GM13977 (cell line): ENCODE results near the gene DDX1.

ENCODE experiments used
- DNase-seq: peaks from one replicate; pipeline ENCODE4 v3.0.0; 2012; ENCODE audit warnings: low spot score
- in situ Hi-C: fragments of 300-500 bp; cut with MboI; formaldehyde crosslinking; loops from one replicate; pipeline ENCODE4 v1.12.0; 2022; ENCODE audit warnings: low sequenced_read_pairs, low pct_unique_long_range_greater_than_20kb, mixed read lengths, inconsistent platforms; ENCODE audit not compliant: unreplicated experiment
- TF ChIP-seq, protein P1 (sequence below): IDR thresholded peaks from 2 replicates; pipeline ENCODE4 v1.5.1; 2012; ENCODE audit warnings: mild to moderate bottlenecking, control low read depth; ENCODE audit not compliant: insufficient read depth; ENCODE audit errors: extremely low read depth, missing control alignments

The DDX1 gene

GRCh38 chr2:15636972-15637785 is 45.5 kb downstream of the DDX1 start:
- in situ Hi-C loops = loop anchor here (25.0 kb wide), 1 partner anchor 300 kb away; the partner anchor contains the start of gene MYCN
- DNase-seq = peak; percentile 51
- TF ChIP-seq, protein P1, sequence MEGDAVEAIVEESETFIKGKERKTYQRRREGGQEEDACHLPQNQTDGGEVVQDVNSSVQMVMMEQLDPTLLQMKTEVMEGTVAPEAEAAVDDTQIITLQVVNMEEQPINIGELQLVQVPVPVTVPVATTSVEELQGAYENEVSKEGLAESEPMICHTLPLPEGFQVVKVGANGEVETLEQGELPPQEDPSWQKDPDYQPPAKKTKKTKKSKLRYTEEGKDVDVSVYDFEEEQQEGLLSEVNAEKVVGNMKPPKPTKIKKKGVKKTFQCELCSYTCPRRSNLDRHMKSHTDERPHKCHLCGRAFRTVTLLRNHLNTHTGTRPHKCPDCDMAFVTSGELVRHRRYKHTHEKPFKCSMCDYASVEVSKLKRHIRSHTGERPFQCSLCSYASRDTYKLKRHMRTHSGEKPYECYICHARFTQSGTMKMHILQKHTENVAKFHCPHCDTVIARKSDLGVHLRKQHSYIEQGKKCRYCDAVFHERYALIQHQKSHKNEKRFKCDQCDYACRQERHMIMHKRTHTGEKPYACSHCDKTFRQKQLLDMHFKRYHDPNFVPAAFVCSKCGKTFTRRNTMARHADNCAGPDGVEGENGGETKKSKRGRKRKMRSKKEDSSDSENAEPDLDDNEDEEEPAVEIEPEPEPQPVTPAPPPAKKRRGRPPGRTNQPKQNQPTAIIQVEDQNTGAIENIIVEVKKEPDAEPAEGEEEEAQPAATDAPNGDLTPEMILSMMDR = peak; percentile 83

DNA sequence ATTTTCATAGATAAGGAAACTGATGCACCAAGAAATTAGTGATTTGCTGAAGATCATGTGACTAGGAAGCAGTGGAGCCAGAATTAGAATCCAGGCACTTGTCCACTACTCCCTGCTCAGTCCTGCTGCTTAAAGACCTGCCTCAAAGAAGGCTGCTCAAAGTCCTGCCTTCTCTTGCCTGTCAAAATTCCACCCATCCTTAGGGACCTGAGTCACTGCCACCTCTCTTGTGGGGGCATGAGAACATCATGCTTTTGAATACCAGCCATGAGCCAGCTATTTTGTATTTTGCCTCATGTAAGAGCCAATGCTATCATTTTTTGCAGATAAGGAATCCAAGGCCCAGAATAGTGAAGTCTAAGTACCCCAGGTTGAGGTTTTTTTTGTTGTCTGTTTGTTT is 47.1 kb downstream of the DDX1 start:
- DNase-seq = no peak
- in situ Hi-C loops = loop anchor here (25.0 kb wide), 1 partner anchor 299 kb away; the partner anchor contains the start of gene MYCN
- TF ChIP-seq, protein P1 = no peak

DNA sequence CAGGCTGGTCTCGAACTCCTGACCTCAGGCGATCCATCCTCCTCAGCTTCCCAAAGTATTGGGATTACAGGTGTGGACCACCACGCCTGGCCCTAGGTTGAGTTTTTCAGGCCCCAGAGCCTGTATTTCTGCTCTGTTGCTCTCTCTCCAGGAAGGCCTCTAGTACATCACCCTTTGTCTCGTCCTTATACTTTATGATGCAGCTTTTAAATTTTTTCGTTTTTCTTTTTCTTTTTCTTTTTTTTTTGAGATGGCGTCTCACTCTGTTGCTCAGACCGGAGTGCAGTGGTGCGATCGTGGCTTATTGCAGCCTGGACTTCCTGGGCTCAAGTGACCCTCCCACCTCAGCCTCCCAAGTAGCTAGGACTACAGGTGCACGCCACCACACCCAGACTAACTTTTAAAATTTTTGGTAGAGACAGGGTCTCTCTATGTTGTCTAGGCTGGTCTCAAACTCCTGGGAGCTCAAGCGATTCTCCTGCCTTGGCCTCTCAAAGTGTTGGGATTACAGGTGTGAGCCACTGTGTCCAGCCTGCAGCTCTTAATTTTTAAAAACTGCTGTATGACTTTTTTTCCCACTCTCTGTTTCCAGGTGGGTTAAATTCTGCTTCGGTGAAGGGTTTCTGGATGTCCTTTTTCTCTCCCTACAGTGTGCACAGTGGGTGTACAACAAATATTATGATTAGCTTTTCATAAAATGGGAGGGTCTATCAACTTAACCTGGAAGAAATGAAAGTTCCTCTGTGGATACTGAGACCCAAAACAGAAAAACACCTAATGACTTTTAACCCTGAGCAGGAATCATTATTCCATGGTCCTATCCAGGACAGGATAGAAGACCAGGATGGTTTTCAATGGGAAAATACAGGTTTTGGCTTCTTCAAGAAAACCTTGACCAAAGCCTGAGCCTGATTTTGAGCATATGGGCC is 47.9 kb downstream of the DDX1 start:
- TF ChIP-seq, protein P1 = no peak
- in situ Hi-C loops = loop anchor here (25.0 kb wide), 1 partner anchor 298 kb away; the partner anchor contains the start of gene MYCN

GRCh38 chr2:15640261-15640711 is 48.6 kb downstream of the DDX1 start:
- TF ChIP-seq, protein P1 = no peak
- in situ Hi-C loops = loop anchor here (25.0 kb wide), 1 partner anchor 297 kb away; the partner anchor contains the start of gene MYCN
- no peak for DNase-seq

More for the DNA sequence above, 47.9 kb downstream of the DDX1 start:
- no peak for DNase-seq

- TF ChIP-seq, protein P1 = no peak
- in situ Hi-C loops = loop anchor here (25.0 kb wide), 1 partner anchor 297 kb away; the partner anchor contains the start of gene MYCN
- DNase-seq = no peak
These were observed 49.1 kb downstream of the DDX1 start for GRCh38 chr2:15640784-15641183.

DNA sequence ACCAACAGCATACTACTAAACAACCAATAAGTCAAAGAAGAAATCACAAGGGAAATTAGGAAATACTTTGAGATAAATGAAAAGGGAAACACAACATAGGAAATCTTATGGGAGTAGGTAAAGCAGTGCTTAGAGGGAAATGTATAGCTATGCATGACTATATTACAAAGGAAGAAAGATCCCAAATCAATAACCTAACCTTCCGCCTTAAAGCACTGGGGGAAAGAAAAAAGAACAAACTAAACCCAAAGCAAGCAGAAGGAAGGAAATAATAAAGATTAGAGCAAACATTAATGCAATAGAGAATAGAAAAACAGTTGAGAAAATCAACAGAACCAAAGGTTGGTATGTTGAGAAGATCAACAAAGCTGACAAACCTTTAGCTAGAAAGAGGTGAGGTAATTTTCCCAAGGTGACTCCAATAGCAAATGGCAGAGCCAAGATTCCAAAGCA is 49.9 kb downstream of the DDX1 start:
- in situ Hi-C loops = loop anchor here (25.0 kb wide), 1 partner anchor 296 kb away; the partner anchor contains the start of gene MYCN
- TF ChIP-seq, protein P1 = no peak
- DNase-seq = no peak
